Kidney (tissue), 14 donors: ENCODE results near the gene ST3GAL4. TPM values are rescaled to one million over a fixed set of nuclear protein-coding genes. Genes with fewer than 3 reads are reported as not detected.
A peak's percentile ranks its signal among the peaks of the same experiment; 100 is the strongest.

Source experiments
- DNase-seq, 5 donors: peaks; one replicate each; pipeline ENCODE4 v3.0.0-alpha.2; 2013 to 2020
- FAIRE-seq: peaks from 2 replicates; lab custom pipeline; 2012; peaks lifted over from hg19 to GRCh38; lab: Jason Lieb, UNC
- H3K27ac ChIP-seq, 2 donors: one replicate each; pipeline ENCODE4 v1.7.0; 2013; ENCODE audit warnings: low read depth in 2 of 2, low read length in 2 of 2, inconsistent platforms in 1 of 2
- H3K27me3 ChIP-seq: one replicate; pipeline ENCODE4 v1.7.1; 2013; ENCODE audit warnings: low read length, inconsistent platforms; ENCODE audit not compliant: control insufficient read depth, insufficient read depth
- H3K36me3 ChIP-seq, 3 donors: one replicate each; pipeline versions ENCODE4 v1.7.0 to v1.7.1; 2013; ENCODE audit warnings: low read length in 3 of 3, control low read depth in 1 of 3, inconsistent platforms in 1 of 3; ENCODE audit not compliant: insufficient read depth in 3 of 3, control insufficient read depth in 2 of 3
- H3K4me1 ChIP-seq, 3 donors: one replicate each; pipeline versions ENCODE4 v1.7.0 to v1.7.1; 2013; ENCODE audit warnings: low read length in 3 of 3, inconsistent platforms in 1 of 3, low read depth in 1 of 3; ENCODE audit not compliant: control insufficient read depth in 2 of 3, insufficient read depth in 2 of 3
- H3K4me3 ChIP-seq, 3 donors: one replicate each; pipeline versions ENCODE4 v1.7.0 to v1.8.1; 2013; ENCODE audit warnings: low read length in 3 of 3, control low read depth in 1 of 3, inconsistent platforms in 1 of 3
- H3K9ac ChIP-seq, 3 donors: one replicate each; pipeline versions ENCODE4 v1.7.0 to v1.7.1; 2013; ENCODE audit warnings: low read length in 3 of 3, control low read depth in 1 of 3, inconsistent platforms in 1 of 3
- H3K9me3 ChIP-seq, 3 donors: one replicate each; pipeline versions ENCODE4 v1.7.0 to v1.7.1; 2013; ENCODE audit warnings: low read length in 3 of 3, control low read depth in 1 of 3, inconsistent platforms in 1 of 3; ENCODE audit not compliant: control insufficient read depth in 2 of 3, insufficient read depth in 1 of 3
- intact Hi-C: fragments of 100-400 bp; cut with DNase I; formaldehyde crosslinking; loops from one replicate; pipeline ENCODE4 v1.11.1; 2022
- polyA plus RNA-seq: library from polyadenylated mRNA; stranded (reverse); fragments of 350-450 nt; fragmentation: Illumina TruSeq; extraction: RNeasy Lipid Tissue Mini Kit (QIAGEN cat#74804); gene quantifications from one replicate; pipeline ENCODE4 v1.2.3, GENCODE V29; 2014; ENCODE audit warnings: low read depth, low replicate concordance; ENCODE audit not compliant: insufficient read depth
- total RNA-seq: library from RNA; stranded (reverse); fragmentation: NEBNext Ultra II Directional; extraction: Animal tissue kit (Norgen Biotek cat#: 25700); gene quantifications from one replicate; pipeline ENCODE4 v1.2.1, GENCODE V29; 2021
- TF ChIP-seq, protein P1 (sequence below): IDR thresholded peaks from 3 replicates; pipeline ENCODE4 v1.5.1; 2012; ENCODE audit warnings: mild to moderate bottlenecking, moderate library complexity, borderline replicate concordance; ENCODE audit not compliant: insufficient read depth; ENCODE audit errors: extremely low read depth
- donor health status: control.
- donor health status: control.
- donor health status: control.
- donor health status: control.
- donor health status: control.
- donor health status: DM: yes; HTN: yes; CAD: no.
- donor health status: Normal renal cell carcinoma (clear cell type).

Gene ST3GAL4
- total and polyA plus RNA-seq, 2 donors from 2014 or later, result 27.4 to 72.8 TPM

- H3K4me3 ChIP-seq, result no peak overlapping the region
- DNase-seq (no peak), FAIRE-seq (no peak)
- H3K4me1 ChIP-seq, result peaks cover 0 to 13% (median 5%) of the 10 kb centered on the region in 3 donors
- H3K9ac ChIP-seq, result no peak overlapping the region
- intact Hi-C loops, result no loop called here
- H3K36me3 ChIP-seq, result peaks cover 0 to 6% (median 4%) of the 10 kb centered on the region in 3 donors
- TF ChIP-seq, protein P1, sequence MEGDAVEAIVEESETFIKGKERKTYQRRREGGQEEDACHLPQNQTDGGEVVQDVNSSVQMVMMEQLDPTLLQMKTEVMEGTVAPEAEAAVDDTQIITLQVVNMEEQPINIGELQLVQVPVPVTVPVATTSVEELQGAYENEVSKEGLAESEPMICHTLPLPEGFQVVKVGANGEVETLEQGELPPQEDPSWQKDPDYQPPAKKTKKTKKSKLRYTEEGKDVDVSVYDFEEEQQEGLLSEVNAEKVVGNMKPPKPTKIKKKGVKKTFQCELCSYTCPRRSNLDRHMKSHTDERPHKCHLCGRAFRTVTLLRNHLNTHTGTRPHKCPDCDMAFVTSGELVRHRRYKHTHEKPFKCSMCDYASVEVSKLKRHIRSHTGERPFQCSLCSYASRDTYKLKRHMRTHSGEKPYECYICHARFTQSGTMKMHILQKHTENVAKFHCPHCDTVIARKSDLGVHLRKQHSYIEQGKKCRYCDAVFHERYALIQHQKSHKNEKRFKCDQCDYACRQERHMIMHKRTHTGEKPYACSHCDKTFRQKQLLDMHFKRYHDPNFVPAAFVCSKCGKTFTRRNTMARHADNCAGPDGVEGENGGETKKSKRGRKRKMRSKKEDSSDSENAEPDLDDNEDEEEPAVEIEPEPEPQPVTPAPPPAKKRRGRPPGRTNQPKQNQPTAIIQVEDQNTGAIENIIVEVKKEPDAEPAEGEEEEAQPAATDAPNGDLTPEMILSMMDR, result no peak
- H3K9me3 ChIP-seq, result no peaks in the 10 kb centered on the region
- H3K27ac ChIP-seq, result peak overlapping the region in 1 of 2 donors; percentile 21
- no peaks in the 10 kb centered on the region for H3K27me3 ChIP-seq
These were observed 58.4 kb downstream of the ST3GAL4 start for GRCh38 chr11:126413843-126414405.

- Histone ChIP-seq H3K9me3 (no peaks in the 10 kb centered on the region), H3K4me1 (peaks cover 0 to 13% (median 5%) of the 10 kb centered on the region in 3 donors), H3K27me3 (no peaks in the 10 kb centered on the region), H3K27ac (no peak overlapping the region), H3K36me3 (peaks cover 0 to 6% (median under 1%) of the 10 kb centered on the region in 3 donors), H3K9ac (no peak overlapping the region), H3K4me3 (no peak overlapping the region)
- intact Hi-C loops, result no loop called here
- peak in 1 of 5 donors; percentile 86 for DNase-seq
- TF ChIP-seq, protein P1, result no peak
- FAIRE-seq, result no peak
These were observed 59.1 kb downstream of the ST3GAL4 start for GRCh38 chr11:126414615-126415014.

DNA sequence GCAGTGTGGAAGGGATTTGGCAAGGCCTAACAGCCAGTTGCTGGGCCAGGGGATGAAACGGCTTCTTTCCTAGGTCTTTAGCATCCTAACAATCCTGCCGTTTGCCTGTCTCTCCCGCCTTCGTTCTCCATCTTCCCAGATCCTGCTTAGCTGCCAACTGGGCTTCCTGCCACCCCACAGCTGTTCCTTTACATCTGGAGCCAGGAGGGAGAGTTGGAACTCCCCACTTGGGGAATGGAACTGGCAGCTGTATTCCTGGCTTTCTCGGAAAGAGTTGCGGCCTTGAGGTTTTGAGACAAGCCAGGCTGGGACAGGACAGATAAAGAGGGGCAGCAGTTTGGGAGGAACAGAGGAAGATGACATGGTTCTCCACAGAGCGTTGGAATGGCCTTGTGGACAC lies 59.6 kb downstream of the ST3GAL4 start:
- Histone ChIP-seq H3K9me3 (no peaks in the 10 kb centered on the region), H3K27ac (peak overlapping the region; percentile 36 to 40), H3K36me3 (peaks cover 0 to 4% (median 0%) of the 10 kb centered on the region in 3 donors), H3K4me3 (no peak overlapping the region), H3K27me3 (no peaks in the 10 kb centered on the region), H3K4me1 (peaks cover 0 to 13% (median 5%) of the 10 kb centered on the region in 3 donors), H3K9ac (no peak overlapping the region)
- FAIRE-seq, result no peak
- DNase-seq, result peak in 4 of 5 donors; percentile 34 to 92 (median 72)
- TF ChIP-seq, protein P1, result no peak
- intact Hi-C loops, result no loop called here
